Medulla oblongata (tissue), 1 donor: ENCODE results near the gene SRD5A3.

ENCODE experiments used
- DNase-seq: peaks from one replicate; pipeline ENCODE4 v3.0.0-alpha.2; 2015; ENCODE audit errors: extremely low spot score

Gene SRD5A3

GRCh38 chr4:55345980-55346850 is at the start of gene SRD5A3:
Gene SRD5A3, plus strand, starts transcription at chr4:55346242. Its CDS starts 95 bp downstream, at chr4:55346337.
- peak; percentile 88 for DNase-seq

GRCh38 chr4:55297346-55297745 is 48.7 kb upstream of the SRD5A3 start:
- DNase-seq = no peak

- DNase-seq = no peak
Measured at GRCh38 chr4:55303760-55304165, 42.3 kb upstream of the SRD5A3 start.

GRCh38 chr4:55304303-55304702 is 41.7 kb upstream of the SRD5A3 start:
- DNase-seq = no peak

- no peak for DNase-seq
Measured at GRCh38 chr4:55308071-55308470, 38.0 kb upstream of the SRD5A3 start.

- DNase-seq = peak; percentile 44
Measured at GRCh38 chr4:55311792-55312488, 34.1 kb upstream of the SRD5A3 start.

GRCh38 chr4:55312489-55313101 is 33.4 kb upstream of the SRD5A3 start:
- DNase-seq = peak; percentile 38

- peak; percentile 47 for DNase-seq
Measured at GRCh38 chr4:55314141-55314820, 31.8 kb upstream of the SRD5A3 start.

GRCh38 chr4:55318175-55319129 is 27.6 kb upstream of the SRD5A3 start:
- DNase-seq = no peak

GRCh38 chr4:55321707-55322264 is 24.3 kb upstream of the SRD5A3 start:
- DNase-seq = peak; percentile 92

GRCh38 chr4:55323375-55323774 is 22.7 kb upstream of the SRD5A3 start:
- DNase-seq = no peak

GRCh38 chr4:55326629-55327028 is 19.4 kb upstream of the SRD5A3 start:
- DNase-seq = no peak

- no peak for DNase-seq
Measured at GRCh38 chr4:55329012-55329411, 17.0 kb upstream of the SRD5A3 start.

GRCh38 chr4:55330241-55330640 is 15.8 kb upstream of the SRD5A3 start:
- no peak for DNase-seq

GRCh38 chr4:55336138-55337034 is 9.7 kb upstream of the SRD5A3 start:
- DNase-seq = no peak

GRCh38 chr4:55337944-55338343 is 8.1 kb upstream of the SRD5A3 start:
- DNase-seq = no peak

- DNase-seq = no peak
Measured at GRCh38 chr4:55338486-55338885, 7.6 kb upstream of the SRD5A3 start.

GRCh38 chr4:55340266-55340665 is 5.8 kb upstream of the SRD5A3 start:
- DNase-seq = no peak

GRCh38 chr4:55343887-55344286 is 2.2 kb upstream of the SRD5A3 start:
- DNase-seq = no peak
